Panc1 (cell line): Measurements from ENCODE around the gene FBXO17. TPM values are rescaled to one million over a fixed set of nuclear protein-coding genes. Genes with fewer than 3 reads are reported as not detected.

Experiments used
- ATAC-seq: fragments of 200-7000 bp; cut with Tn5 transposase; 2 replicates; pipeline ENCODE4 v1.9.1; 2020; ENCODE audit warnings: mild to moderate bottlenecking, moderate library complexity
- BruUV-seq: library from RNA; stranded (reverse); fragments of 400-500 nt; replicated peaks from 2 replicates; lab custom pipeline; 2021; lab: Mats Ljungman, UMichigan
- CTCF ChIA-PET: fragments of 300-600 bp; sonication (Branson Sonifier 250); formaldehyde crosslinking; loops from one replicate; lab custom pipeline; 2022; ENCODE audit warnings: antibody characterized with exemption; lab: Charles Lee
- POLR2A ChIA-PET: fragments of 300-600 bp; sonication (Branson Sonifier 250); formaldehyde crosslinking; loops from one replicate; lab custom pipeline; 2022; ENCODE audit warnings: antibody characterized with exemption; lab: Charles Lee
- DNase-seq: peaks from one replicate; pipeline ENCODE4 v3.0.0-alpha.2; 2010; ENCODE audit warnings: low read depth, low spot score
- H3K27ac ChIP-seq: 2 replicates; pipeline ENCODE4 v1.5.1; 2011; ENCODE audit warnings: mild to moderate bottlenecking, low read length, inconsistent platforms
- H3K27me3 ChIP-seq: fragments of 200-500 bp; sonication (Bioruptor generic); 2 replicates; pipeline ENCODE4 v1.6.0; 2014; ENCODE audit warnings: low read length, inconsistent platforms; ENCODE audit not compliant: control insufficient read depth, insufficient read depth
- H3K36me3 ChIP-seq: fragments of 200-500 bp; sonication (Bioruptor generic); 2 replicates; pipeline ENCODE4 v1.5.1; 2014; ENCODE audit warnings: inconsistent platforms, mild to moderate bottlenecking, low read length, moderate library complexity; ENCODE audit not compliant: control insufficient read depth, insufficient read depth
- H3K4me1 ChIP-seq: 2 replicates; pipeline ENCODE4 v1.5.1; 2011; ENCODE audit warnings: inconsistent platforms, mild to moderate bottlenecking, low read length, moderate library complexity; ENCODE audit not compliant: control insufficient read depth, insufficient read depth
- H3K4me3 ChIP-seq, 2 experiments: 2 replicates each; pipeline ENCODE4 v1.5.1; 2011 to 2012; ENCODE audit warnings: low read depth in 2 of 2, low read length in 2 of 2, mild to moderate bottlenecking in 2 of 2, inconsistent platforms in 1 of 2, moderate library complexity in 1 of 2
- H3K9me3 ChIP-seq: fragments of 200-500 bp; sonication (Bioruptor generic); 2 replicates; pipeline ENCODE4 v1.5.1; 2014; ENCODE audit warnings: low read depth, mild to moderate bottlenecking, inconsistent platforms, low read length, moderate library complexity; ENCODE audit not compliant: control insufficient read depth, insufficient read depth
- POLR2AphosphoS5 ChIP-seq: IDR thresholded peaks from 2 replicates; pipeline ENCODE4 v1.6.1; 2012; ENCODE audit warnings: mild to moderate bottlenecking, low read depth, low read length, moderate library complexity
- SIN3A ChIP-seq: IDR thresholded peaks from 2 replicates; pipeline ENCODE4 v1.6.1; 2012; ENCODE audit warnings: low read depth, mild to moderate bottlenecking, low read length, moderate library complexity, borderline replicate concordance; ENCODE audit not compliant: insufficient read depth
- TCF7L2 ChIP-seq: IDR thresholded peaks from 2 replicates; pipeline ENCODE4 v1.6.1; 2011; ENCODE audit warnings: mild to moderate bottlenecking, low read depth, low read length, inconsistent platforms
- in situ Hi-C: cut with HindIII; loops from 2 replicates; pipeline ENCODE4 v1.10.0; 2016; ENCODE audit warnings: low sequenced_read_pairs, low pct_unique_long_range_greater_than_20kb
- intact Hi-C: fragments of 100-400 bp; cut with micrococcal nuclease; formaldehyde crosslinking; loops from one replicate; pipeline ENCODE4 v1.10.0; 2022; ENCODE audit not compliant: unreplicated experiment
- total RNA-seq: library from RNA; stranded (reverse); gene quantifications from one replicate; pipeline ENCODE4 v1.2.1, GENCODE V29; 2021; ENCODE audit not compliant: unreplicated experiment
- TF ChIP-seq, protein P1 (sequence below), 2 experiments: IDR thresholded peaks; 2 replicates each; pipeline ENCODE4 v1.6.1; 2011 to 2012; ENCODE audit warnings: low read depth in 2 of 2, control low read depth in 1 of 2, low read length in 1 of 2, mild to moderate bottlenecking in 1 of 2, moderate library complexity in 1 of 2; ENCODE audit not compliant: insufficient read depth in 1 of 2
- TF ChIP-seq, protein P2 (sequence below): fragments of 450-650 bp; IDR thresholded peaks from 2 replicates; pipeline ENCODE4 v1.5.1; 2017; ENCODE audit warnings: mild to moderate bottlenecking

FBXO17 gene
- total RNA-seq, 1 experiment from 2014 or later = 411 TPM

DNA sequence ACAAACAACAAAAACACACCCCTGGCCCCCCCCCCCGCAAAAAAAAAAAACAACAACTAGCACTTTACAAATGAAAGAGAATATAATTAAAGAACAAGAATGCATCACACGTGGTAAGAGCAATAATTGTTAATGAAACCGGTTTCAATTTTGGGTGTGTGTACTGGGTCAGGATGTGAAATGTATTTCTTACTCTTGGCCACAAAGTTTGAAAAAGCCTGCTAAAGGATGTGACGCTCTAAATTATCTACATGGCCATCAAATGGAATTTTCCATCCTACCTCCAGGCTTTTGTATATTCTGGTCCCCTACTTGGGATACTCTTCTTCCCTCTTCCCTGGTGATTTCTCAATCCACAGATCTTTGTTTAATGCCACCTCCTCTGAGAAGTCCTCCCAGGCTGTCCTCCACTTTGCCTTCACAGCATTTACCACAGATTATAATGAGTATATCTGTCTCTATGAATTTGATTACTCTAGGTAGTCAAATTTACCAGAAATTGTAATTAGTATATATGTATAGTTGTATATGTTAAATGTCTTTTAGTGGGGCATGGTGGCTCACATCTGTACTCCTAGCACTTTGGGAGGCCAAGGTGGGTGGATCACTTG is 47.0 kb downstream of the FBXO17 start:
- no TSS peak for BruUV-seq
- POLR2A ChIA-PET = interaction anchor here (0.6 to 0.8 kb wide), 3 partner anchors 15 to 1194 kb away, joined by 6 to 12 read pairs (median 12); no protein-coding TSS in a partner anchor
- CTCF ChIA-PET = interaction anchor here (1.0 to 2.5 kb wide), 2 partner anchors 28 to 209 kb away, joined by 5 to 19 read pairs; partner anchors contain the start of gene NFKBIB
- no peak for DNase-seq
- Histone ChIP-seq H3K9me3 (no peaks in the 10 kb centered on the region), H3K27me3 (no peaks in the 10 kb centered on the region), H3K27ac (no peak overlapping the region; the same call in 1 of the 2 replicates), H3K4me3 (no peak overlapping the region), H3K4me1 (peaks cover 11% of the 10 kb centered on the region), H3K36me3 (peaks cover 6% of the 10 kb centered on the region)
- TF ChIP-seq, protein P1, sequence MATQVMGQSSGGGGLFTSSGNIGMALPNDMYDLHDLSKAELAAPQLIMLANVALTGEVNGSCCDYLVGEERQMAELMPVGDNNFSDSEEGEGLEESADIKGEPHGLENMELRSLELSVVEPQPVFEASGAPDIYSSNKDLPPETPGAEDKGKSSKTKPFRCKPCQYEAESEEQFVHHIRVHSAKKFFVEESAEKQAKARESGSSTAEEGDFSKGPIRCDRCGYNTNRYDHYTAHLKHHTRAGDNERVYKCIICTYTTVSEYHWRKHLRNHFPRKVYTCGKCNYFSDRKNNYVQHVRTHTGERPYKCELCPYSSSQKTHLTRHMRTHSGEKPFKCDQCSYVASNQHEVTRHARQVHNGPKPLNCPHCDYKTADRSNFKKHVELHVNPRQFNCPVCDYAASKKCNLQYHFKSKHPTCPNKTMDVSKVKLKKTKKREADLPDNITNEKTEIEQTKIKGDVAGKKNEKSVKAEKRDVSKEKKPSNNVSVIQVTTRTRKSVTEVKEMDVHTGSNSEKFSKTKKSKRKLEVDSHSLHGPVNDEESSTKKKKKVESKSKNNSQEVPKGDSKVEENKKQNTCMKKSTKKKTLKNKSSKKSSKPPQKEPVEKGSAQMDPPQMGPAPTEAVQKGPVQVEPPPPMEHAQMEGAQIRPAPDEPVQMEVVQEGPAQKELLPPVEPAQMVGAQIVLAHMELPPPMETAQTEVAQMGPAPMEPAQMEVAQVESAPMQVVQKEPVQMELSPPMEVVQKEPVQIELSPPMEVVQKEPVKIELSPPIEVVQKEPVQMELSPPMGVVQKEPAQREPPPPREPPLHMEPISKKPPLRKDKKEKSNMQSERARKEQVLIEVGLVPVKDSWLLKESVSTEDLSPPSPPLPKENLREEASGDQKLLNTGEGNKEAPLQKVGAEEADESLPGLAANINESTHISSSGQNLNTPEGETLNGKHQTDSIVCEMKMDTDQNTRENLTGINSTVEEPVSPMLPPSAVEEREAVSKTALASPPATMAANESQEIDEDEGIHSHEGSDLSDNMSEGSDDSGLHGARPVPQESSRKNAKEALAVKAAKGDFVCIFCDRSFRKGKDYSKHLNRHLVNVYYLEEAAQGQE (IDR thresholded peaks at IDR 0.05; ENCODE audit: insufficient read depth in 1 of 2, low read depth in 2 of 2, low read length in 1 of 2) = no peak
- TF ChIP-seq TCF7L2 = no peak
- TF ChIP-seq POLR2AphosphoS5 = no peak
- TF ChIP-seq, protein P2, sequence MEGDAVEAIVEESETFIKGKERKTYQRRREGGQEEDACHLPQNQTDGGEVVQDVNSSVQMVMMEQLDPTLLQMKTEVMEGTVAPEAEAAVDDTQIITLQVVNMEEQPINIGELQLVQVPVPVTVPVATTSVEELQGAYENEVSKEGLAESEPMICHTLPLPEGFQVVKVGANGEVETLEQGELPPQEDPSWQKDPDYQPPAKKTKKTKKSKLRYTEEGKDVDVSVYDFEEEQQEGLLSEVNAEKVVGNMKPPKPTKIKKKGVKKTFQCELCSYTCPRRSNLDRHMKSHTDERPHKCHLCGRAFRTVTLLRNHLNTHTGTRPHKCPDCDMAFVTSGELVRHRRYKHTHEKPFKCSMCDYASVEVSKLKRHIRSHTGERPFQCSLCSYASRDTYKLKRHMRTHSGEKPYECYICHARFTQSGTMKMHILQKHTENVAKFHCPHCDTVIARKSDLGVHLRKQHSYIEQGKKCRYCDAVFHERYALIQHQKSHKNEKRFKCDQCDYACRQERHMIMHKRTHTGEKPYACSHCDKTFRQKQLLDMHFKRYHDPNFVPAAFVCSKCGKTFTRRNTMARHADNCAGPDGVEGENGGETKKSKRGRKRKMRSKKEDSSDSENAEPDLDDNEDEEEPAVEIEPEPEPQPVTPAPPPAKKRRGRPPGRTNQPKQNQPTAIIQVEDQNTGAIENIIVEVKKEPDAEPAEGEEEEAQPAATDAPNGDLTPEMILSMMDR = no peak
- no peak for TF ChIP-seq SIN3A
- intact Hi-C loops = no loop called here
- no peak for ATAC-seq
- in situ Hi-C loops = no loop called here

DNA sequence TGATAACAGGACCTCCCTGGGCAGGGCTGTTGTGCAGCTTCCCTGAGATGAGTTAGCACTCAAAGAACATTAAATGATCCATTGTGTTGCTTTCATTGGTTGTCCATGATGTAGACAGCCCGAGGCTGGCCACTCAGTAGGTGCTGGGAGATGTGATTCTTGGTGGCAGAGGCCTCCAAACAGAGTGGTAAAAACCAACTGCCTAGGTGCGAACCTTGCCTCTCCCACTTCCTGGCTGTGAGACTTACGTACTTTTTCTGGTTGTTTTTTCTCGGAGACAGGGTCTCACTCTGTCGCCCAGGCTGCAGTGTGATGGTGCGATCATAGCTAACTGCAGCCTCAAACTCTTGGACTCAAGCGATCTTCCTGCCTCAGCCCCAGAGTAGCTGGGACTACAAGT is 51.2 kb downstream of the FBXO17 start:
- Histone ChIP-seq H3K36me3 (no peaks in the 10 kb centered on the region; the same call in 1 of the 2 replicates), H3K4me1 (peaks cover 1% of the 10 kb centered on the region), H3K4me3 (no peak overlapping the region), H3K9me3 (no peaks in the 10 kb centered on the region), H3K27ac (no peak overlapping the region), H3K27me3 (no peaks in the 10 kb centered on the region)
- TF ChIP-seq SIN3A (no peak), POLR2AphosphoS5 (no peak), TCF7L2 (no peak)
- TF ChIP-seq, protein P1 (IDR thresholded peaks at IDR 0.05; ENCODE audit: insufficient read depth in 1 of 2, low read depth in 2 of 2, low read length in 1 of 2) = no peak
- TF ChIP-seq, protein P2 = no peak
- DNase-seq = no peak
- in situ Hi-C loops = no loop called here
- ATAC-seq = no peak
- BruUV-seq = TSS peak; percentile 11
- CTCF ChIA-PET = interaction anchor here (0.9 kb wide), 1 partner anchor 38 kb away, joined by 9 read pairs; no protein-coding TSS in a partner anchor
- POLR2A ChIA-PET = interaction anchor here (0.5 to 0.6 kb wide), 2 partner anchors 409 to 1607 kb away, joined by 3 to 12 read pairs; no protein-coding TSS in a partner anchor
- intact Hi-C loops = no loop called here
